Stomach (tissue), 4 donors: ENCODE results near the gene OGG1.

Source experiments
- POLR2A ChIP-seq, 4 donors: fragments of 450-650 bp; IDR thresholded peaks; one replicate each; pipeline ENCODE4 v1.6.1; 2016; ENCODE audit warnings: antibody characterized with exemption in 4 of 4, control low read depth in 2 of 4, mild to moderate bottlenecking in 1 of 4, moderate library complexity in 1 of 4
- POLR2AphosphoS5 ChIP-seq, 3 donors: sonication (generic); formaldehyde crosslinking; IDR thresholded peaks; one replicate each; pipeline ENCODE4 v1.6.1; 2016; ENCODE audit warnings: antibody characterized with exemption in 3 of 3
- TF ChIP-seq, protein P1 (sequence below), 7 experiments: fragments of 450-650 bp in 4 of 7; fragments of 200-600 bp in 3 of 7; sonication (generic) in 3 of 7; IDR thresholded peaks; one replicate each; pipeline ENCODE4 v1.5.1; 2016 to 2019; ENCODE audit warnings: antibody characterized with exemption in 7 of 7, control low read depth in 2 of 7, mild to moderate bottlenecking in 1 of 7

DNA sequence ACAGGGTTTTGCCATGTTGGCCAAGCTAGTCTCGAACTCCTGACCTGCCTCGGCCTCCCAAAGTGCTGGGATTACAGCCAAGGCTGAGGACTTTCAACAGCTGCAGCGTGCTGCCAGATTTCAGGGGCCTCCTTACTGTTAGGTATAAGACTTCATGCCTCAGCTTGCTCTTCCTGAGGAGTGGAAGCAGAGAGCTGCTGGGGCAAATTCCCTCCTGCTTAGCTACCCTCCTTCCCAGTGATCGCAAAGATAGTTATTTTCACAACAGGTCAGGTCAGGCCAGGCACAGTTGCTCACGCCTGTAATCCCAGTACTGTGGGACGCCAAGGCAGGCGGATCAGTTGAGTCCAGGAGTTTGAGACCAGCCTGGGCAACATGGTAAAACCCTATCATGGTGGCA, 48.7 kb upstream of the OGG1 start:
- TF ChIP-seq, protein P1, sequence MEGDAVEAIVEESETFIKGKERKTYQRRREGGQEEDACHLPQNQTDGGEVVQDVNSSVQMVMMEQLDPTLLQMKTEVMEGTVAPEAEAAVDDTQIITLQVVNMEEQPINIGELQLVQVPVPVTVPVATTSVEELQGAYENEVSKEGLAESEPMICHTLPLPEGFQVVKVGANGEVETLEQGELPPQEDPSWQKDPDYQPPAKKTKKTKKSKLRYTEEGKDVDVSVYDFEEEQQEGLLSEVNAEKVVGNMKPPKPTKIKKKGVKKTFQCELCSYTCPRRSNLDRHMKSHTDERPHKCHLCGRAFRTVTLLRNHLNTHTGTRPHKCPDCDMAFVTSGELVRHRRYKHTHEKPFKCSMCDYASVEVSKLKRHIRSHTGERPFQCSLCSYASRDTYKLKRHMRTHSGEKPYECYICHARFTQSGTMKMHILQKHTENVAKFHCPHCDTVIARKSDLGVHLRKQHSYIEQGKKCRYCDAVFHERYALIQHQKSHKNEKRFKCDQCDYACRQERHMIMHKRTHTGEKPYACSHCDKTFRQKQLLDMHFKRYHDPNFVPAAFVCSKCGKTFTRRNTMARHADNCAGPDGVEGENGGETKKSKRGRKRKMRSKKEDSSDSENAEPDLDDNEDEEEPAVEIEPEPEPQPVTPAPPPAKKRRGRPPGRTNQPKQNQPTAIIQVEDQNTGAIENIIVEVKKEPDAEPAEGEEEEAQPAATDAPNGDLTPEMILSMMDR (IDR thresholded peaks at IDR 0.05), result no peak
- TF ChIP-seq POLR2AphosphoS5 (IDR thresholded peaks at IDR 0.05) (no peak), POLR2A (IDR thresholded peaks at IDR 0.05) (no peak)
